Activated CD4-positive, alpha-beta memory T cell treated with anti-CD3 and anti-CD28 coated beads, Interleukin-2, amount 10 ng/mL, durations not matched to agents 7 days and 5 days (primary cell): Measurements from ENCODE around the gene PALLD. TPM values are rescaled to one million over a fixed set of nuclear protein-coding genes. Genes with fewer than 3 reads are reported as not detected.

ENCODE experiments used
- CTCF ChIA-PET: fragments of 350-600 bp; sonication (Branson Sonifier 250); formaldehyde crosslinking; loops from one replicate; lab custom pipeline; 2021; ENCODE audit warnings: antibody characterized with exemption, inconsistent platforms; lab: Charles Lee
- POLR2A ChIA-PET: fragments of 350-600 bp; sonication (Branson Sonifier 250); formaldehyde crosslinking; loops from one replicate; lab custom pipeline; 2021; ENCODE audit warnings: antibody characterized with exemption; lab: Charles Lee
- DNase-seq: peaks from one replicate; pipeline ENCODE4 v3.0.0-alpha.2; 2020
- H3K27ac Mint-ChIP-seq: one replicate; pipeline ENCODE4 v1.8.0; 2021; ENCODE audit warnings: mild to moderate bottlenecking, mixed read lengths
- H3K27me3 Mint-ChIP-seq: one replicate; pipeline ENCODE4 v1.8.0; 2021; ENCODE audit warnings: mixed read lengths
- H3K36me3 Mint-ChIP-seq: one replicate; pipeline ENCODE4 v1.8.0; 2021; ENCODE audit warnings: low read depth, mixed read lengths
- H3K4me1 Mint-ChIP-seq: one replicate; pipeline ENCODE4 v1.8.0; 2021; ENCODE audit warnings: mixed read lengths
- H3K4me3 Mint-ChIP-seq: one replicate; pipeline ENCODE4 v1.8.0; 2021; ENCODE audit warnings: mild to moderate bottlenecking, mixed read lengths
- H3K9me3 Mint-ChIP-seq: one replicate; pipeline ENCODE4 v1.8.0; 2021; ENCODE audit warnings: mixed read lengths
- total RNA-seq, 2 experiments: library from RNA; stranded (reverse); gene quantifications; one replicate each; pipeline ENCODE4 v1.2.3, GENCODE V29; 2021

The PALLD gene
- total RNA-seq, 2 experiments from 2014 or later: 5.4 to 5.8 TPM

DNA sequence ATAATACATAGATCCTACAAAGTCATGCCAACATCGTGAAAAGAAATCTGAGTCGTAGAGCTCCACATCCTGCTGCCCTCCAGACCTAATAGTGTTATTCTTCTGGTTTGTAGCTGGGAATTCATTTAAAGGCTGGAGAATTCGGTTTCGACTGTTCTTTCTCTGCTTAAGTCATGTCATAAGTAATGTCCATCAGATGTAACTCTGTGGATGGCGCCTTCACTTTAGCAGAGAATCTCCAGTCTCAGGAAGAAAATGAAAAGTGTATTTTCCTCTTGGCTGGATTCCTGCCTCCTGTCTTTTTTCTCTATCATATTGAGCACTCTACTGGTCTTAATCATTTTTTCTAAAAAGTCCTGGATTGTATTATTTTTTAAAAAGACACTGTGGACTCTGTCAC, 117.0 kb downstream of the PALLD start:
- H3K4me1 Mint-ChIP-seq: no peaks in the 10 kb centered on the region
- no peak for DNase-seq
- no peak overlapping the region for H3K27ac Mint-ChIP-seq
- no peaks in the 10 kb centered on the region for H3K9me3 Mint-ChIP-seq
- no peaks in the 10 kb centered on the region for H3K36me3 Mint-ChIP-seq
- no peak overlapping the region for H3K4me3 Mint-ChIP-seq
- peaks cover 15% of the 10 kb centered on the region for H3K27me3 Mint-ChIP-seq
- ChIA-PET CTCF (no interaction called here), POLR2A (no interaction called here)

DNA sequence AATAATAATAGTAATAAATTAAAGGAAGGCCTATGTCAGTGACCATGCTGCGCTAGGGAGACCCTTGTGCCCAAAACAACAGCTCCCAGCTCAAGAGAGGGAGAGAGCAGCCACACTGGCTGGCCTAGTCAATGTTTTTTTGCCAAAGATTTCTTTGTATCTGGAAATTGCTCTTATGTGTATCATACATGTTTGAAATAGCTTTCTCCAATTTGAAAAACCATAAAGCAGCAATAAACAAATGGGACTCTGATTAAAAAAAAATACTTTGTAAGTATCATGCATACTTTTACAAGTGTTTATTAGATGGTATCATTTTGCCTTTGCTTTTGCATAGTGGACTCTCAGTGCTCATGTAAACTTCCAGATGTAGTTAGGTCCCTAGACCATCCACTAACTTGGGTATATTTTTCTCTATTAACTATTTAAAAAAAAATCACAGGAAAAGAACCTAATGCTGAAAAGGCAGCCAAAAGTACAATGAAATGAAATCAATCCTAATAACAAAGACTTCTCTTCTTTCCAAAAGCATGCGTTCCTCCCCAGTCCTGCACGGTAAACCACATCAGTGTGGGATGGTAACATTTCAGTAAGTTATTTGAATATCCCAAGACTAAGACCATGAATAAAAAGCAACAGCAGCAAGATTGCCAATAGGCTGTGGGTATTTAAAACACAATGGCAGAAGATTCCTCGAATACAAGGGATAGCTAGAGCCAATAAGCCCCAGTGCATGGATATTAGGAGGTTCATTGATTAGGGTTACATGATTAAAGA, 117.6 kb downstream of the PALLD start:
- peaks cover 15% of the 10 kb centered on the region for H3K27me3 Mint-ChIP-seq
- no peaks in the 10 kb centered on the region for H3K36me3 Mint-ChIP-seq
- ChIA-PET POLR2A (no interaction called here), CTCF (no interaction called here)
- DNase-seq: no peak
- no peaks in the 10 kb centered on the region for H3K4me1 Mint-ChIP-seq
- no peaks in the 10 kb centered on the region for H3K9me3 Mint-ChIP-seq
- H3K4me3 Mint-ChIP-seq: no peak overlapping the region
- H3K27ac Mint-ChIP-seq: no peak overlapping the region

DNA sequence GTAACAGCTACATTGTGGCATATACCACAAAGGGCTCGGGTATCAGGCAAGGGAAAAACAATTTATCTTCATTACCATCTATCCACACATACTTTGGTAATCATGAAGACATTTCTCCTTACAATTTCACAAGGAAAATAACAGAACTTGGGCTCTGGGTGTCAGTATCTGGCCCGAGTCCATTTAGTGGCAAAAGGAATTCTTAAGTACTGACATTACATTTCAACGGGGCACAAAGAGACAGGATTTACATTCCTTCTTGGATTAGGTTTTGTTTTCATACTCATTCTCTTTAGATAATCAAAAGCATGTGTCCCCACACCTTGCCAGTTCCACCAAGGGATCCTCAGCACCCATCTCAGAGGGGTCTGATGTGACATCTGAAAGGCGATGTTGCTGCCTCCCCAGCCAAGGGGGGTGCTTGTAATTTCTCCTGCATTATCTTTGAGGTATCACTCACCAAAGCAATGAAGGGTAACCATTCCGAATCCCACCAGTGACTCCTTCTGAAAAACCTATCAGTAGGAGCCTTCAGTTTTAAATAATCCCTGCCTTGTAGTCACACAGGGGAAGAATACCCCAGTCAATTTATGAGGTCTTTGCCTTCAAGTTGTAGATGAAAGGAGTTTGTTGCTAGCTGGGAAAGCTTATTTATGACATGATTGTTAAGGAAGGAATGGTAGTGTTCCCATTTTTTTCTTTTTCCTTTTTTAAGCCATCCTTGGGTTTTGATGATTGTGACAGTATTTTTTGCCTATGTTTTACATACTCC, 118.6 kb downstream of the PALLD start:
- ChIA-PET CTCF (no interaction called here), POLR2A (no interaction called here)
- Mint-ChIP-seq H3K27ac (no peak overlapping the region), H3K36me3 (no peaks in the 10 kb centered on the region), H3K27me3 (peaks cover 15% of the 10 kb centered on the region), H3K4me3 (no peak overlapping the region), H3K9me3 (no peaks in the 10 kb centered on the region), H3K4me1 (no peaks in the 10 kb centered on the region)
- no peak for DNase-seq

DNA sequence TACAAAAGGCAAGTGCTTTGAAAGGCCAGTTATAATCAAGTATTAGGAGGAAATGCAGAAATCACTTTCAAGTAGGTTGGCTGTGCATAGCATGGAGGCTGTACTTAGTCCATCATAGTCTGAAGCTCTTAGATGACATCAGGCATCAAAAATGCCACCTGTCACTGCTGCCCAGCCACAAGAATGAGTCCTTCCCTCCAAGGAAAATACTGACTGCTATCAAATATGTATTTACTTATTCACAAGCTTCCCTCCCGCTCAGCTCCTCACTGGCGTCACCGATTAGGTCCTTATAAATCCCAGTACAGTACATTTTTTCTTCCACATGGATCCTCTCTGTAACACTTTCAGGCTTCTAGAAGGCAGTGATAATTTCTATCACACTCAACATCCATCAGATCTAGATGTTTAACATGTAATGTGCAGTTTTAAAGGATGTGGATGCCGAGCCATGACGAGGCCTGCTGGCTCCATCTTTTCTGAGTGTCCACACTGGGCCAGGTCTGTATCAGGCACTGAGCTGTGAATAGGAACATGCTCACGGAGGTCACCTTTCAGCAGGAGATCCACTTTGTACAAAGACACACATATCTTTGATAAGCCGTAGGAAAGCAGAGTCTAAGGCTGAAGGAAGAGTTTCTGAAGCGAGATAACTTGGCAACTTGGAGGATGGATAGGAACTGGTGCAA, 121.9 kb downstream of the PALLD start:
- no peak for DNase-seq
- no peak overlapping the region for H3K4me3 Mint-ChIP-seq
- H3K4me1 Mint-ChIP-seq: no peaks in the 10 kb centered on the region
- CTCF ChIA-PET: no interaction called here
- no peaks in the 10 kb centered on the region for H3K36me3 Mint-ChIP-seq
- H3K9me3 Mint-ChIP-seq: no peaks in the 10 kb centered on the region
- H3K27me3 Mint-ChIP-seq: peaks cover 18% of the 10 kb centered on the region
- no peak overlapping the region for H3K27ac Mint-ChIP-seq
- POLR2A ChIA-PET: no interaction called here

DNA sequence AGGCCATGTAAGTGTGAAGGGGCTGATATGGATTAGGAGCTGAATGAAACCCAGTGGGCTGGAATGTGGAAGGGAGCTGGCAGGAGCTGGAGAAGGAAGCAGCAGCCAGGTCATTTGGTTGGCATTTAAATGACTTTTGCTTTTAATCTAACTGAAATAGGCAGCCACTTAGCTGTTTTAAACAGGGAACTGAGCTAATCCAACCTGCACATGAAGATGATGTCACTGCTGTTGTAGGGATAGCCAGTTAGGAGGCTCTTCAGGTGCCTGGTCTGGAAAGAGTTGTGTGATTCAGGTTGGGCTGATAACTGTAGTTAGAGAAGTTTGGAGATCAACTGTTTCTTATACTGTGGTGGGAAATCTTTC, 122.4 kb downstream of the PALLD start:
- H3K27ac Mint-ChIP-seq: no peak overlapping the region
- POLR2A ChIA-PET: no interaction called here
- H3K27me3 Mint-ChIP-seq: peaks cover 19% of the 10 kb centered on the region
- CTCF ChIA-PET: interaction anchor here (0.6 kb wide), 2 partner anchors 127 to 1192 kb away, joined by 3 to 6 read pairs; no protein-coding TSS in a partner anchor
- H3K4me3 Mint-ChIP-seq: no peak overlapping the region
- no peak for DNase-seq
- no peaks in the 10 kb centered on the region for H3K4me1 Mint-ChIP-seq
- no peaks in the 10 kb centered on the region for H3K36me3 Mint-ChIP-seq
- no peaks in the 10 kb centered on the region for H3K9me3 Mint-ChIP-seq

DNA sequence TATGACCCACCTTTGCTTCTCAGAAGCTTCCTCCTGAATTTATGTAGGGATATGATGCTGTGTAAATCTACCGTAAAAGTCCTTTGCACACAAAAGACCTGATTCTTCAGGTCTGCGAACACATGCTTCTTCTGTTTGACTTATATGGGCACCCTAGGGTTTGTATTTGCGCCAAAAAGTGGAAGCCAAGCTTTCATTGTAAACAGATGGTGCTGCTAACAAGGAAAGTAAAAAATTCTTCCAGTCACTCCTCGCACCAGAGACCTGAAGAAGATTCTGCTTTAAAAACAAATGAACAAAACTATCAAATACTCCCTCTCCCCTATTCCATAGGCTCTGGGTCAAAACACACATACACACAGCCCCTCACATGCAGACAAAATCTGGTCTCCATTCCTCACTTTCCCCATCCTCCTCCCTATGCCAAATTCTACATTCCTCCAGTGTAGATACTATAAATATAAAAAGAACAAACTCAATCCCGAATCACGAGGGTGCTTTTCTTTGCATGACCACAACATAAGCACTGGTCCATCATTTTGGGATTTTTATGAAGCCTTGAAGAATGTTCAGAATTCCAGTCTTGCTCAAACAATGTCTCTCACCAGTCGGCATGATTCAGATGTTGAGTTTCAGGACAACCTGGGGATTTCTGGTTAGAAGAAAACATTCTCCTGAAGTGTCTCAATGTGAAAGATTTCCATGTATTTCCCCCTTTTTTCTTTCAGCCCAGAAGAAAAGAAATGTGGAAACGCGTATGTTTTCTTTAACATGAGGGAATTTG, 125.1 kb downstream of the PALLD start:
- Mint-ChIP-seq H3K36me3 (no peaks in the 10 kb centered on the region), H3K9me3 (no peaks in the 10 kb centered on the region), H3K27ac (no peak overlapping the region), H3K4me3 (no peak overlapping the region), H3K4me1 (no peaks in the 10 kb centered on the region), H3K27me3 (peaks cover 15% of the 10 kb centered on the region)
- ChIA-PET CTCF (no interaction called here), POLR2A (no interaction called here)
- DNase-seq: no peak

DNA sequence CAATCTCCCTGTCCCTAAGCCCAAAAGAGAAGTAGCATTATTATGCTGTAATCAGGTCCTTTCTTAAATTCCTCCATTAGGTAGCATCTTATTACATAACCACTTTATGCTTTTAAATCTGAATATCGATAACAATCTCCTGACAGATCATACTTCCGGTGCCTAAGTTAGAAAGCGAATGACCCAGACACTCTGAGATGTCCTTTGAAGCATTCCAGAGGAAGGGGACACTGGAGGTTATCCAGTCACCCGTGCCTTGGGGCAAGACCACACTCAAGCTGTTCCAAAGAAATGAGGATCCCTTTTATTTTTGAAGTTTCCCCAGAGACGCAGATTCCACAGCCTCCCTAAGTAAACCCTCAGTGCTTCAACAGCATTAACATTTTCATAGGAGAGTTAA, 125.7 kb downstream of the PALLD start:
- H3K27me3 Mint-ChIP-seq: peaks cover 15% of the 10 kb centered on the region
- H3K4me3 Mint-ChIP-seq: no peak overlapping the region
- H3K36me3 Mint-ChIP-seq: no peaks in the 10 kb centered on the region
- DNase-seq: no peak
- H3K9me3 Mint-ChIP-seq: no peaks in the 10 kb centered on the region
- H3K27ac Mint-ChIP-seq: no peak overlapping the region
- ChIA-PET POLR2A (no interaction called here), CTCF (no interaction called here)
- H3K4me1 Mint-ChIP-seq: no peaks in the 10 kb centered on the region

DNA sequence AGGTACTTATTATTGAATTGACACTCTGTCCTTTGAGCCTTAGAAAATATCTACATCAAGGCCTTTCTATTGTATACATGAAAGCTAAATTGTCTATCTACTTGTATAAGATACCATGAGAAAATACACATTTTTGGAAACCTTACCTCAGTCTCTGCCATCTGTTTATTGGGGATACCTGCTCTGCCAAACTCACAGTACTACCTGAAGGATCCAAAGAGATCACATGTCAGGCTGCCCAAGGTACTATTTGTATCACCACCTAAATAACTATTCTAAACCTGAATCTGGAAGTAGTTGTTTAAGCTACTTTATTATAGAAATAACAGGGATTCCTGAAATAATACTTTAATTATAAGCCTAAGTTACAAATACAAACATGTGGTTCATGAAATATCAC, 126.2 kb downstream of the PALLD start:
- no peaks in the 10 kb centered on the region for H3K9me3 Mint-ChIP-seq
- CTCF ChIA-PET: no interaction called here

DNA sequence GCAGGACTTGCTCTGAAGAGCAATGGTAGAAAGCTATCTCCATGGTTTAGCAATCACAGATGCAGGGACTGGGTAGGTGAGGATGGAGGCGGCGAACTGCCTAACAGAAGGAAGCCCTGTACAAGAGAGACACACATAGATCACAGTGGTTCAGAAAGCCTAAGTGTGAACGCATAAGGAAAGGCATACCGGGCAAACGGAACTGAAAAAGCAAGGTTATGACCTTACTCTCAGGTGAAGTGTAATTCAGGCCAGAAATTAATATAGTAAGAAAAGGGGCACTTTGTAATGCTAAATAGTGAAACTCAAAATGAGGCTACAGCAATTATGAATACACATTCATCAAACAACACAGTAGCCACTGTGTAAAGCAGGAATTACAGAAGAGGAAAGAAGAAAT, 126.6 kb downstream of the PALLD start:
- no peak for DNase-seq
- ChIA-PET CTCF (no interaction called here), POLR2A (no interaction called here)
- H3K27me3 Mint-ChIP-seq: peaks cover 18% of the 10 kb centered on the region
- no peaks in the 10 kb centered on the region for H3K36me3 Mint-ChIP-seq
- H3K4me1 Mint-ChIP-seq: no peaks in the 10 kb centered on the region
- H3K4me3 Mint-ChIP-seq: no peak overlapping the region
- no peak overlapping the region for H3K27ac Mint-ChIP-seq
- H3K9me3 Mint-ChIP-seq: no peaks in the 10 kb centered on the region

More for the DNA sequence above, 126.2 kb downstream of the PALLD start:
- Mint-ChIP-seq H3K27me3 (peaks cover 15% of the 10 kb centered on the region), H3K36me3 (no peaks in the 10 kb centered on the region), H3K4me1 (no peaks in the 10 kb centered on the region), H3K27ac (no peak overlapping the region), H3K4me3 (no peak overlapping the region)
- DNase-seq: no peak
- POLR2A ChIA-PET: no interaction called here

DNA sequence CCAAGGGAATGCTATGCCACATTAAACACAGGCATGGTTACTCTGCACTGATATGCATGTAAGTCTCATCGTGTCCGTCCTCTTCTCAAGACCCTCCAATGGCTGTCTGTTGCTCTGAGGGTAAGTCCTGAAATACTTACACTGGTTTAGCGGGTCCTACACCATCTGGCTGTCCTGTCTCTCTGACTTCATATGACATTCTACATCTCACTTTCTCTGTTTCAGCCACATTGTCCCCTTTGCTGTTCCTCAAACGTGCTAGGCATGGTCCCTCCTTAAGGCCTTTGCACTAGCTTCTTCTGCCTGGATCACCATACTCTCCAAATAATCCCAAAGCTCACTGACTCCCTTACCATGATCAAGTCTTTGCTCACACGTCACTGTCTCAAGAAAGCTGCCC, 131.4 kb downstream of the PALLD start:
- peaks cover 9% of the 10 kb centered on the region for H3K4me1 Mint-ChIP-seq
- H3K4me3 Mint-ChIP-seq: no peak overlapping the region
- ChIA-PET CTCF (no interaction called here), POLR2A (no interaction called here)
- H3K27me3 Mint-ChIP-seq: peaks cover 49% of the 10 kb centered on the region
- H3K36me3 Mint-ChIP-seq: no peaks in the 10 kb centered on the region
- H3K27ac Mint-ChIP-seq: no peak overlapping the region
- no peaks in the 10 kb centered on the region for H3K9me3 Mint-ChIP-seq
- no peak for DNase-seq

DNA sequence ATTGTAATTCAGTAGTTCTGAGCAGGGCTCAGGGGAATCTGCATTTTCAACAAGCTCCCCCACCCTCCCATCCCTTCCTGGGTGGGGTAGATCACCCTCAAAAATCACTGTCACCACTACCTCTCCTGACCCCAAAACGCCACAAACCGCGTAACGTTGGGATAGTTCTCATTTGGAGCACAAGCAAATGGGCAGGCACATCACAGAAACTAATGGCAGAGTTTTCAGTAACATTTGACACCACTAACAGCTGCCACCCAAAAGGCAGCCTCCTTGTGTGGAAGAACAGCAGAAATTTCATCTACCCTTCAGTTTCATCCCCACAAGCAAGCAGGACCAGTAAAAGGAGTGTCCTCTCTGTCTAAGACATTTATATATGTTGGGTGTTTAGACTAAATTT, 132.7 kb downstream of the PALLD start:
- no peak for DNase-seq
- CTCF ChIA-PET: no interaction called here
- POLR2A ChIA-PET: no interaction called here
- Mint-ChIP-seq H3K9me3 (no peaks in the 10 kb centered on the region), H3K36me3 (no peaks in the 10 kb centered on the region), H3K4me1 (peaks cover 17% of the 10 kb centered on the region), H3K27ac (no peak overlapping the region), H3K27me3 (peaks cover 55% of the 10 kb centered on the region), H3K4me3 (no peak overlapping the region)

DNA sequence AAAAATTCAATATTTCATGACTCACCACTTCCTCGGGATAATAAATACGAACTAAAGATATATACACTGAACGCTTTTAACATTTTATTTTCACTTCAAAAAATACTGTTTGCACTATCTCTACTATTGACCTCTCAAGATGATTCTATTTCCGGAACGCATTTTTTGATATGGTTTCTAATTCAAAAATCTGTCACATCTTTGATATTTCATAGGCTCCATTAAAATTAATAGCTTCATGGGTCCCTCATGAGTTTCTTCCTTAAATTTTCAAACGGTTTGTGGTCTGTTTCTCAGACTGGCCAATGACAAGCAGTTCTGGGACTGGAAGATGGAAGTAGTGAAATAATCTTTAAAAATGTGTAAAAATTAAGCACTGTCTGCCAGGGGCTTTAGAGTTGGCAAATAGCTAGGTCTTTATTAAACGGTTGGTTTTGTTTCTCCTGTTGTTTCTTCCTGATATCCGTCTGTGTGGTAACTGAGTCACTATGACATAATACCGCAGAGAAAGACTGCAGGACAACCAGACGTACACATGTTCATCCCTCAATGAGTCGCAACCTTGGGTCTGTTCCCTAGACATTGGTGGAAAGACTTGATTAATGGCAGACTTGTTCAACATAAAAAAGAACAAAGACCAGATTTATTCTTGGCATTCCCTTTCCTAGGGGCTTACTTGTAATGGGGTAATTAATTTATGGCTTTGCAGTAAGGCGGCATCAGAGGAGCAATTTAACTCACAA, 133.8 kb downstream of the PALLD start:
- DNase-seq: no peak
- Mint-ChIP-seq H3K27me3 (peaks cover 65% of the 10 kb centered on the region), H3K4me1 (peaks cover 20% of the 10 kb centered on the region), H3K27ac (no peak overlapping the region), H3K9me3 (no peaks in the 10 kb centered on the region), H3K4me3 (no peak overlapping the region), H3K36me3 (no peaks in the 10 kb centered on the region)
- POLR2A ChIA-PET: interaction anchor here (0.6 kb wide), 1 partner anchor 141 kb away, joined by 5 read pairs; no protein-coding TSS in a partner anchor
- CTCF ChIA-PET: no interaction called here
